SJCRH30 (cell line): ENCODE measurements around the gene NEURL3. TPM values are rescaled to one million over a fixed set of nuclear protein-coding genes. Genes with fewer than 3 reads are reported as not detected.
"Not testable (repeated sequence)": the region's sequence is repeated elsewhere in the genome, so short reads cannot be mapped to it uniquely, and the experiment has no call there.

ENCODE experiments used
- DNase-seq, 2 experiments: peaks; one replicate each; pipeline ENCODE4 v3.0.0-alpha.2; 2015 to 2020
- H3K27ac ChIP-seq: fragments of 250-450 bp; sonication (Bioruptor Pico); 2 replicates; pipeline ENCODE4 v1.5.1; 2020; ENCODE audit warnings: mild to moderate bottlenecking, moderate library complexity
- H3K27me3 ChIP-seq: fragments of 250-450 bp; sonication (Bioruptor Pico); 2 replicates; pipeline ENCODE4 v1.5.1; 2020; ENCODE audit warnings: mild to moderate bottlenecking, moderate library complexity
- H3K36me3 ChIP-seq: fragments of 250-450 bp; sonication (Bioruptor Pico); 2 replicates; pipeline ENCODE4 v1.5.1; 2020; ENCODE audit warnings: mild to moderate bottlenecking, moderate library complexity
- H3K4me1 ChIP-seq: fragments of 250-450 bp; sonication (Bioruptor Pico); 2 replicates; pipeline ENCODE4 v1.5.1; 2020; ENCODE audit warnings: mild to moderate bottlenecking, moderate library complexity
- H3K4me3 ChIP-seq: fragments of 250-450 bp; sonication (Bioruptor Pico); 2 replicates; pipeline ENCODE4 v1.5.1; 2020; ENCODE audit warnings: mild to moderate bottlenecking, moderate library complexity
- H3K9me3 ChIP-seq: fragments of 250-450 bp; sonication (Bioruptor Pico); replicated peaks from 2 replicates; pipeline ENCODE4 v1.5.1; 2020; ENCODE audit warnings: mild to moderate bottlenecking, moderate library complexity
- total RNA-seq: library from RNA; depleted of rRNA; stranded (reverse); fragments of >200 nt; shearing (Covaris generic); gene quantifications from 2 replicates; pipeline ENCODE4 v1.2.3, GENCODE V29; 2014; rRNA removed

NEURL3 gene, protein sequence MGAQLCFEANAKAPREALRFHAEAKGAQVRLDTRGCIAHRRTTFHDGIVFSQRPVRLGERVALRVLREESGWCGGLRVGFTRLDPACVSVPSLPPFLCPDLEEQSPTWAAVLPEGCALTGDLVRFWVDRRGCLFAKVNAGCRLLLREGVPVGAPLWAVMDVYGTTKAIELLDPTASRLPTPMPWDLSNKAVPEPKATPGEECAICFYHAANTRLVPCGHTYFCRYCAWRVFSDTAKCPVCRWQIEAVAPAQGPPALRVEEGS
- 0.10 TPM in 1 of 2 replicates, not detected in the other for total RNA-seq

DNA sequence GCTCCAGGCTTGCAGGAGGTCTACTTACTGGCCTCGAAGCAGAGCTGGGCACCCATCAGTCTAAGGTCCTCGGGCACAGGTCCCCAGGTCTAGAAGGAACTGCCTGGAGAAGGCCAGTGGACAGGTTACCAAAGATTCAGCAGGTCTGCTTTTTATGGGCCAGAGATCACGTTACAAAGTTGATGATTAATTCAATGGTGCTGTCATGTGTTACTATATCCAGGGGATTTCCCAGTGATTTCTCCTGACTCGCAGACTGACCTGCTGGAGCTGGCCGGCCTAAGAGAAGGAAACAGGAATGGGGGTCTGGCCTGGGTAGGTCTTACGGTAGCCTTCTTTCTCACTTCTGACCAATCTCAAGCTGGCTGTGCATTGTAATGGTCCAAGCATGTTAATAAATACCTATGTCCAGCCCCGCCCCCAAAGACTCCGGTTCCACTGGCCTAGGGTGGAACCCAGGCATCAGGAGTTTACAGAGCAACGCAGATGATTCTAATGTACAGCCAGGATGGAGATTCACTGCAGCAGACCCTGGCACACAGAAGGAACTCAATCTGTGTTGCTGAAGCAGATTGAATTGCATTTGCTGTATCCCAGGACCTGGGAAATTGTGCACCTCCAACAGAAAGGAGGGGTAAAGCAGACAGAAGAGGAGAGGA lies at the start of gene NEURL3:
Gene NEURL3, minus strand, starts transcription at position 127 of the 659 bp plus-strand sequence. Its CDS starts 71 bp downstream, at position 56.
- DNase-seq: no peak
- Histone ChIP-seq H3K36me3 (no peaks in the 10 kb centered on the region), H3K4me1 (no peaks in the 10 kb centered on the region), H3K9me3 (no peaks in the 10 kb centered on the region), H3K27me3 (no peaks in the 10 kb centered on the region), H3K27ac (no peak within 1 kb of the TSS), H3K4me3 (no peak within 1 kb of the TSS)

DNA sequence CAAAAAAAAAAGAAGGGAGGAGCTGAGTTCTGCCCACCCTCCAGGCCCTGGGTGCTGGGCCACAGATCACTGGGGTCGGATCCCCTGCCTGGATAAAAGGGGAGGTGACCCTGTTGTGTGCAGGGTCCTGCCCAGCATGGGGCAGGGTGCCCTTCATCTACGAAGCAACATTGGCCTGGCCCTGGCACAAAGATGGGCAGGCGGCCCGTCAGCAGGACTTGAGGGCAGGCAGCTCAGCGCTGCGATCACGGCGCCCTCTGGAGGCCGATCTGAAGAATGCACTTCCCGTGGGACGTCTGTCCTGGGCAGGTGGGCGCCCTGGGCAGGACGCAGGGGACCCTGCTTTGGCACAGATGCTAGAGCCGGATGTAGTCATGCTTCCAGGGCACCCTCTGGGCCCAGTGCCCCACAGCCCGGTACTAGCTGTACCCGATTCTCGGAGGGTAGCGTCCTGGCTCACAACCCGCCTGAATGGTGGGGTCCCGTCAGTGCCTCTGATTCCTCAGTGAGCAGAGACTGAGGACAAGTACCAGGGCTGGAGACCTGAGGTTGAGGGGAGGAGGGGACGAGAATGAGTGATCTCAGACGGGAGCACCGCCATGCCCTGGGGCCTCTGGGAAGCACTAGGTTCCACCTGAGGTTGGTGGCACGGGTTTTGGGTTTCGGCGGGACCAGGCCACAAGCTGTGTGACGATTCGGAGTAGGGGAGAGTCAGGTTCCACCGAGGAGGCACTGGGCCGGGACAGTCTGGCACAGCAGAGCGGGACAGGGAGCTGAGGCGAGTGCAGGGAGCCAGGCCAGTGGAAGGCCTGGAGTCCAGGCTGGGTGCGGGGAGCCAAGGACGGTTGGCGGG lies 49.4 kb upstream of the NEURL3 start:
- Histone ChIP-seq H3K27me3 (no peaks in the 10 kb centered on the region), H3K4me1 (no peaks in the 10 kb centered on the region), H3K4me3 (no peak overlapping the region), H3K27ac (no peak overlapping the region), H3K36me3 (no peaks in the 10 kb centered on the region; the same call in 1 of the 2 replicates), H3K9me3 (no peaks in the 10 kb centered on the region)
- DNase-seq: peak; percentile 59 to 75

DNA sequence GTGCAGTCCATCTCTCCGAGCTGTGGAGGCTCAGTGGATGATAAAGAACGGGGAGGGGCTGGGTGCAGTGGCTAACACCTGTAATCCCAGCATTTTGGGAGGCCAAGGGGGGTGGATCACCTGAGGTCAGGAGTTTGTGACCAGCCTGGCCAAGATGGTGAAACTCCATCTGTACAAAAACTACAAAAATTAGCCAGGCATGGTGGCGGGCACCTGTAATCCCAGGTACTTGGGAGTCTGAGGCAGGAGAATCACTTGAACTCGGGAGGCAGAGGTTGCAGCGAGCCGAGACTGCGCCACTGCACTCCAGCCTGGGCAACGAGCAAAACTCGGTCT lies 48.8 kb upstream of the NEURL3 start:
- DNase-seq, H3K27me3 ChIP-seq, H3K36me3 ChIP-seq, H3K4me3 ChIP-seq, H3K4me1 ChIP-seq, H3K9me3 ChIP-seq, H3K27ac ChIP-seq: not testable (repeated sequence)

DNA sequence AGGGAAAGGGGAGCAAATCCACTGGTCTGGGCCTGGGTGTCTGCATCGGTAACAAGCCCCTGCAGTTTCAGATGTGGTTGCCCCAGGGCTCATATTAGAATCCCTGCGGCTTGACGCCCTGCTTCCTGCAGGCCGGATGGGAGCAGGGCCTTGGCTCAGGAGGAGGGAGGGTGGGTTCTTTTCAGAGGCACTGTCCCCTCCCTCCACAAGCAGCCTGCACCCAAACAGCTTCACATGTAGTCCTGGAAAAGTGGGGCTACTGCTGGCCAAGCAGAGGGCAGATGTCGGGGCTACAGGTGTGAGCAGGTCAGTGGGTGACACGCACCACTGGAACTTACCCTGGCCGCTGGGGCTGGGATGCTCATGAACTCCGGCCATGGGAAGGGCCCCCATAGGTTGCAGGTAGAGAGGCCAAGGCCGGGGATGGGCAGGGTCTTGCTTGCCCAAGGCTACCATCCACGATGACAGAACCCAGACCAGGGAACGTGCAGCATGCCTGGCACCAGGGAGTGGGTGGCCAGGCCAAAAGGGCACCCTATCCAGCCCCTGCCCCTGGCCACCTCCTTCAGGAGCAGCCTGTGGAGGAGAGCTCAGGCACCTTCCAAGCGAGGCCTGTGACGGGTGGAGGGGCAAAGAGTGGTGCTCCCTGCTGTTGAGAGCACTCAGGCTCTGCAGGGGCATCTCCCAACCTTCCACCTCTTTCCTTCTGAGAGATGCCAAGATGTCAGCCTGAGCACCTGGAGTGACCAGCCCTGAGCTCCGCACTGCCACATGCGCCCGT lies 48.2 kb upstream of the NEURL3 start:
- H3K27ac ChIP-seq: no peak overlapping the region
- peaks cover 6% of the 10 kb centered on the region for H3K36me3 ChIP-seq
- no peaks in the 10 kb centered on the region for H3K4me1 ChIP-seq
- H3K4me3 ChIP-seq: no peak overlapping the region
- H3K9me3 ChIP-seq: no peaks in the 10 kb centered on the region
- H3K27me3 ChIP-seq: no peaks in the 10 kb centered on the region
- no peak for DNase-seq

DNA sequence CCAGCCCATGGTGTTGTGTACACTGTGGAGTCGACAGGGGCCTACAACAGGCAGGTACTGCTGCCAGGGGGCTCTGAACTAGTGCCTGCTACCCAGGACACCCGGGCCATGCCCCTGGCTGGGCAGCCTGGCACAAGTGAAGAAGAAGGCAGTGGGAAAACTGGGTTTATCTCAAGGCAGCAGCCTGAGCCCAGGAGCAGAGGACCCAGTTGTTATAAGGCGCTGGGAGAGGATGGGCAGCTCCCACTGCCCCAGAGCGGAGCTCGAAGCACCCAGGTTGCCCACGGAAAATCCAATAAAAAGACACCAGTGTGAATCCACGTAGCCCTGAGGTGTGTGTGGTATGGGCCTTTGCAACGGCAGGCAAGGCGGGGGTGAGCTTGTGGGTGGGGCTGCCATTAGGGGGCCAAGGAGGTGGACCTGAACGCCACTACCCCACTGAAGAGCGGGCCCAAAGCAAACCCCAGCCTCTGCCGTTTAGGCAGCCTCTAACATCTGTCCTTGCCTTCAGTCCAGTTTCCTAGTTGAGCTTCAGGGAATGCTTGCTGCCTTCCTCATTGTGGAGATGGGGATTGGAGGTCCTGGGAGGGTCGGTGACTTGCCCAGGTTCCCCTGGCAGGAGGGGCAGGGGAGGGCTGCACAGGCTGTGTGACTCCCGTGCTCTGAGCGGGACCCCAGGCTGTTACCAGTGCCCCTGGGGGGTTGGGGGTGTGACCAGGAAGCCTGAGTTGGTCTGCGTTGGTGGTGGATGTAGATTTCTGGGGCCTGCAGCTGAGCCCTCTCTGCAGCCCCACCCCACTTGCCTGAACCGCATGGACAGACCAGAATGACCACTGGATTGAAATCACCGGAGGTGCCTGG lies 47.4 kb upstream of the NEURL3 start:
- Histone ChIP-seq H3K27ac (no peak overlapping the region), H3K27me3 (no peaks in the 10 kb centered on the region), H3K9me3 (no peaks in the 10 kb centered on the region), H3K36me3 (peaks cover 12% of the 10 kb centered on the region), H3K4me3 (no peak overlapping the region), H3K4me1 (no peaks in the 10 kb centered on the region)
- DNase-seq: no peak

DNA sequence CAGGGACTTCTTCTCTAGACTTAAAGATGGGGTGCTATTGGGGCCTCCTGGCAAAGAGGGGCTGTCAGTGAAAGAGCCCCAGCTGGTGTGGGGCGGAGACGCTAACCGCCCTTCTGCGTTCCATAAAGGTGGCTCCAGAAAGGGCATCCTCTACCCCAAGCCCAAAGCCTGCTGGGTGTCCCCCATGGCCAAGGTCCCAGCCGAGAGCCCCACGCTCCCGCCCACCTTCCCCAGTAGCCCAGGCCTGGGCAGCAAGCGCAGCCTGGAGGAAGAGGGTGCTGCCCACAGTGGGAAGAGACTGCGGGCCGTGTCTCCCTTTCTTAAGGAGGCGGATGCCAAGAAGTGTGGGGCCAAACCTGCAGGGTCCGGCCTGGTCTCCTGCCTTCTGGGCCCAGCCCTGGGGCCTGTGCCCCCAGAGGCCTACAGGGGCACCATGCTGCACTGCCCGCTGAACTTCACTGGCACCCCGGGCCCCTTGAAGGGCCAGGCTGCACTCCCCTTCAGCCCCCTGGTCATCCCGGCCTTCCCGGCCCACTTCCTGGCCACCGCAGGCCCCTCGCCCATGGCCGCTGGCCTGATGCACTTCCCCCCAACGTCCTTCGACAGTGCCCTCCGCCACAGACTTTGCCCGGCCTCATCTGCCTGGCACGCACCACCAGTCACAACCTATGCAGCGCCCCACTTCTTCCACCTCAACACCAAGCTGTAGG lies 46.6 kb upstream of the NEURL3 start:
- Histone ChIP-seq H3K9me3 (no peaks in the 10 kb centered on the region), H3K4me1 (no peaks in the 10 kb centered on the region), H3K27ac (no peak overlapping the region), H3K36me3 (peaks cover 12% of the 10 kb centered on the region), H3K27me3 (no peaks in the 10 kb centered on the region), H3K4me3 (no peak overlapping the region)
- DNase-seq: no peak

DNA sequence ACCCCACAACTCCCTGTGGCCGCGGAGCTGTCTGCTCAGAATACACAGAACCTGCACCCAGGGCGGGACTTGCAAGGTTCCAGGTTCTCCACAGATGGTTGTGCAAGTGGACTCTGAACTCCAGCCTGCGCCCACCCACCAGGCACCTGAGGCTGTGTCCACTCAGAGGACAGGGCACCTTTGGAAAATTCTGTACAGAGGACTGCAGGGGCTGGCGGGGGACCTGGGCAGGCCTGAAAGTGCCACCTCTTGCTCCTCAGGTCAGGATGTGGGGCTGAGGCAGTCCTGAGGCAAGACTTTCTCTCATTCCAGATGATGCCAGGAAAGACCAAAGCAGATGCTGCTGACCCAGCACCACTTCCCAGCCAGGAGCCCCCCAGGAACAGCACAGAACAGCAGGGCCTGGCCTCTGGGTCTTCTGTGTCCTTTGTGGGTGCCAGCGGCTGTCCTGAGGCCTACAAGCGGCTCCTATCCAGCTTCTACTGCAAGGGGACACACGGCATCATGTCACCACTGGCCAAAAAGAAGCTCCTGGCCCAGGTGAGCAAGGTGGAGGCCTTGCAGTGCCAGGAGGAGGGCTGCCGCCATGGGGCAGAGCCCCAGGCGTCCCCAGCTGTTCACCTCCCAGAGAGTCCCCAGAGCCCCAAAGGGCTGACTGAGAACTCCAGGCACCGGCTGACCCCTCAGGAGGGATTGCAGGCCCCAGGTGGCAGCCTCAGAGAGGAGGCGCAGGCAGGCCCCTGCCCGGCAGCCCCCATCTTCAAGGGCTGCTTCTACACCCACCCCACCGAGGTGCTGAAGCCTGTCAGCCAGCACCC lies 45.8 kb upstream of the NEURL3 start:
- Histone ChIP-seq H3K4me3 (no peak overlapping the region), H3K27me3 (no peaks in the 10 kb centered on the region), H3K27ac (no peak overlapping the region), H3K4me1 (no peaks in the 10 kb centered on the region), H3K9me3 (no peaks in the 10 kb centered on the region), H3K36me3 (peaks cover 12% of the 10 kb centered on the region)
- no peak for DNase-seq

DNA sequence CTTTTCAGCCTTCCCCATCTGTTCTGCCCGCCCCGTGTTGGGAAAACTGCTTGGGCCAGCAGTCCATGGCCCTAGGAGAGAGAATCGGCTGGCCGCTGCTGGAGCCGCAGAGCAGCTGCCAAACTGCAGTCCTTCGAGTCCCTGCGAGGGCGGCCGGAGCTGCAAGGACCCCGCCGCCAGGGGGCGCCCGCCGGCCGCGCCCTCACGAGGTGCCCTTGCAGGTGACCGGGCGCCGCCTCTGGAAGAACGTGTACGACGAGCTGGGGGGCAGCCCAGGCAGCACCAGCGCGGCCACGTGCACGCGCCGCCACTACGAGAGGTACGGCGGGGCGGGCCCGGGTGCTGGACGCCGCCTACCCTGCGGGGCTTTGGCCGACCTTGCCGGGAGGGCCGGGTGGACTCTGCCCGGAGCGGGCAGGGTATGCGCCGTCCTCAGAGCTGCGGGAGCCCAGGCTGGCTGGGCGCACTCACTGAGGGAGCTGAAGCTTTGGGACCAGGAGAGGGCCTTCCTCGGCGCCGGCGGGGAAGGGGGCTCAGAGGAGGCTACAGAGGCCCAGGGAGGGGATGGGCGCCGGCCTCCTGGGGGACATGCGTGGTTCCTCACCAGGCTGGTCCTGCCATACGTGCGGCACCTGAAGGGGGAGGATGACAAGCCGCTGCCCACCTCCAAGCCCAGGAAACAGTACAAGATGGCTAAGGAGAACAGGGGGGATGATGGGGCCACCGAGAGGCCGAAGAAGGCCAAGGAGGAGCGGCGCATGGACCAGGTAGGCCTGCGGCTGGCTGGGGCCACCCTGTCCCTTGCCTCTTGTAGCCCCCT lies 45.0 kb upstream of the NEURL3 start:
- H3K36me3 ChIP-seq: peaks cover 16% of the 10 kb centered on the region
- no peaks in the 10 kb centered on the region for H3K27me3 ChIP-seq
- H3K4me3 ChIP-seq: no peak overlapping the region
- H3K27ac ChIP-seq: no peak overlapping the region
- H3K9me3 ChIP-seq: no peaks in the 10 kb centered on the region
- DNase-seq: no peak
- no peaks in the 10 kb centered on the region for H3K4me1 ChIP-seq

DNA sequence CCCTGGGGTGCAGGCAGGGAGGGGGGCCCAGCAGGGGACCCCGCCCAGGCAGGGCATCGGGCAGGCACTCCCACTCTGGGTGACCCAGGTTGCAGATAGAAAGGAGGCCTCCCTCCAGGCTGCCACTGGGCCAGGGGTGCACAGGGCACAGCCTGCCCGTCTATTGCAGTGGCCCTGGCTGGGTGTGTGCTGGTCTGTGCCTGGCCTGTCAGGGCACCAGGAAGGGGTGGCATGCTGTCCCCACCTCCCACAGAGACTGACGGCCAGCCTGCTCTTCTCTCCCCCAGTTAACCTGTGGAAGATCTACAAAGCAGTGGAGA lies 44.3 kb upstream of the NEURL3 start:
- no peak for DNase-seq
- H3K36me3 ChIP-seq: peaks cover 17% of the 10 kb centered on the region
- H3K9me3 ChIP-seq: no peaks in the 10 kb centered on the region
- no peak overlapping the region for H3K4me3 ChIP-seq
- H3K27ac ChIP-seq: no peak overlapping the region
- H3K27me3 ChIP-seq: no peaks in the 10 kb centered on the region
- H3K4me1 ChIP-seq: no peaks in the 10 kb centered on the region

DNA sequence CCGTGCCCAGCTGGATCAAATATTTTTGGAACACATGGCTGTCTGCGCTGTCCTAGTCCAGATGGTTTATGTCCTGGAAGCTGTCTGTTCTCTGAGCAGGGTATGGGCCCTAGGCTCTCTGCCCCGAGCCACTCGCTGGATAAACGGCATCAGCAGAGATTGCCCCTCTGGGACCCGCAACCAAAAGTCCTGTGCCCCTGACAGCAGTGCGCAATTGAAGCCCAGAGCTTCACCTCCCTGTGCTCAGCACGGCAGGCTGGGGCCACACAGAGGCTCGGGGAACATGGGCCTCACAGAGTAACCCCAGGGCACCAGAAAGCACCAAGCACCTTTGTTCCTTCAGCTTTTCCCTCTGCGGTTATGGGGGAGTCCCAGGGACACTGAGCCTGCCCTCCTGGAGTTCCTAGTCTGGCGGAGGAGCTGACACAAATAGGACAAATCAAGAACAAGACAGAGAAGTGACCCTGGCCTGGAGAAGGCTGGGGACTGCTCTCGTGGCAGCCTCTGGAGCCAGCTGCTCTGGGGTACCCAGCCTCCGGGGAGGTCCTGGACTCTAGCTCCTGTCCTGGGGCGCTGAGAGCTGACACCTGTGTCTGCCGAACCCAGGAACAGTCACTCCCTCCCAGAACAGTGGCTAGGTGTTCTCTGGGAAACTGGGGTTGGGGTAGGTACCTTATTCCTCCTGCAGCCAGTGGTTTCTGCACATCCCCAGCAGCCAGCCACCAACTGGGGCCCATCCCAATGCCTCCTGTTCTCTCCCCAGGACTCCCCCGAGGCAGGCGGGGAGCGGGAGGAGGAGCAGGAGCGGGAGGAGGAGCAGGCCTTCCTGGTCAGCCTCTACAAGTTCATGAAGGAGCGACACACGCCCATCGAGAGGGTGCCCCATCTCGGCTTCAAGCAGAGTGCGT lies 43.7 kb upstream of the NEURL3 start:
- no peaks in the 10 kb centered on the region for H3K27me3 ChIP-seq
- peaks cover 20% of the 10 kb centered on the region for H3K36me3 ChIP-seq
- H3K9me3 ChIP-seq: no peaks in the 10 kb centered on the region
- no peak for DNase-seq
- no peak overlapping the region for H3K27ac ChIP-seq
- H3K4me1 ChIP-seq: no peaks in the 10 kb centered on the region
- no peak overlapping the region for H3K4me3 ChIP-seq

DNA sequence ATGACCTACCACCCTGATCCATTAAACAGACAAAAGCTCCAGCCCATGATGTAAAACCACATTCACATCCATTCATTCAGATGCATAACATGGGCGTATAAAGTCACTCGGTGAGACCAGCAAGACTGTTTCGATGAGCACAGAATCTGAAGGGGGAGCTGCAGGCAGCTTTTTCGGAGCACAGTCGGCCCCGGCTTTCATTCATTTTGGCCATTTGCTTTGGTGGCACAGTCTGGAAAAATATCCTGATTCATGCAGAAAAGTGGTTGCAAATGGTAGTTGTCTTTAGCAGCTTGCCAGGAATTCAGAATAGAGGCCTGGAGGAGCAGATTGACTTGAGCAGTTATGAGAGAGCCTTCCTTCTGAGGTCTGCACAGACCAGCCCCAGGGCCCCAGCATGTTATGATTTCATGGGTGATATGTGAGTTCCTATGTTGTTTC lies 42.6 kb upstream of the NEURL3 start:
- Histone ChIP-seq H3K27ac (no peak overlapping the region), H3K4me3 (no peak overlapping the region), H3K36me3 (peaks cover 25% of the 10 kb centered on the region), H3K9me3 (no peaks in the 10 kb centered on the region), H3K4me1 (no peaks in the 10 kb centered on the region), H3K27me3 (no peaks in the 10 kb centered on the region)
- DNase-seq: no peak
